ENCODE results near the gene KCNQ2. TPM values are rescaled to one million over a fixed set of nuclear protein-coding genes. Genes with fewer than 3 reads are reported as not detected.

KCNQ2 gene
- total RNA-seq, 2 experiments from 2014 or later, result not detected

DNA sequence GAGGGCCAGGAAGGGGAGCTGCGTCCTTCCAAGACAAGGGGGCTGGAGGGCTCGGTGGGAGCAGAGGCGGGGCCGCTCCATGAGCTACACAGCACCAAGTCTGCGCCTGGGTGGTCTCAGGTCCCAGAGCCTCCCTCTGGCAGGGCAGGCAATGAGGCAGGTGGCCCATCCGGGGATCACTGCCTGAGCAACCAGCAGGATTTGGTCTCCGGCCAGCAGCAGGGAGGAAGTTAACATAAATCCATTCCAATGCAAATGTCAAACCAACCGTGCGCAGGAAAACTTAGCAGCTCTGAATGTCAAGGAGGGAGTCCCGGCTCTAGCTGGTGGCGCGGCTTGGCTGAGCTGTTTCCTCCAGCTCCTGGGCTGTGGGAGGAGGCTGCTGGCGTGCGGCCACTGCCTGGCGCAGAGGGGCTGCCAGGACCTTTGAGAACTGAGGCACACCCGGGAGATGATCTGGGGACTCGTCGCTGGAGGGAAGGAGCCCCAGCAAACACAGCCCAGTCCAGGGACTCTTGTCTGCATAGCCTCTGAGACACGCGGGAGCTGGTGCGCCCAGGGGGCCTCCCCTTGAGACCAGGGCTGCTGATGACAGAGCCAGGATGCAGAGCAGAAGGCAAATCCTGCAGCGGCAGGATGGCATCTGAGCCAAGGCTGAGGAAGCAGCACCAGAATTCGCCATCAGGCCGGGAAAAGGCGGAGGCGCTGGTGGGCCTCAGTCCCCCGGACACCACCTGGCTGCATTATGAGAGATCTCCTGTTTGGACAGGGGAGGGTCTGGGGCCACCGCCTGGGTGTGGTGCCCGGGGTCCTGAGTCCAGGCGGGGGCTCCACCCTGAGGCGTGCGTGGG is 78.2 kb downstream of the KCNQ2 start:
- no peaks in the 10 kb centered on the region for H3K27me3 Mint-ChIP-seq
- ChIA-PET CTCF (no interaction called here), POLR2A (no interaction called here)
- H3K27ac Mint-ChIP-seq, result no peak overlapping the region
- H3K4me1 Mint-ChIP-seq, result no peaks in the 10 kb centered on the region
- H3K36me3 Mint-ChIP-seq (ENCODE audit: low read depth), result no peaks in the 10 kb centered on the region
- H3K4me3 Mint-ChIP-seq, result no peak overlapping the region
- DNase-seq, result no peak
- H3K9me3 Mint-ChIP-seq, result no peaks in the 10 kb centered on the region

DNA sequence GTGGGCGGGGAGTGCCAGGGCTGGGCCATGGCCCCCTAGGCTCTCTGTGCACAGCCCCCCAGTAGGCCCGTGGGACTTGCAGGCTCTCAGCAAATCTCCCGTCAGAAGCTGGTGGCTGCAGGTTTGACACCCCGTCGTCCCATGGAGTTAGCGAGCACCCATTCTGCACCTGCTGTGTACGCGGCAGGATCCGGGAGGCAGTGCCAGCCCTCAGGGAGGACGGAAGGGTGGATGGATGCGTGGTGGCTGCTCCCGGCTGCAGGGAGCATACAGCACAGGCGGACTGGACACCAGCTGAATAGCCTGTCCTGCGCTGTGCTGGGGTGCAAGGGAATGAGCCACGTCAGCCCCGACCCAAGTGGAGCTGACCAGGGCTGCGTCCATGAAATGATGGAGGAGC is 78.9 kb downstream of the KCNQ2 start:
- no peaks in the 10 kb centered on the region for H3K27me3 Mint-ChIP-seq
- DNase-seq, result no peak
- ChIA-PET POLR2A (no interaction called here), CTCF (no interaction called here)
- no peaks in the 10 kb centered on the region for H3K4me1 Mint-ChIP-seq
- no peaks in the 10 kb centered on the region for H3K36me3 Mint-ChIP-seq (ENCODE audit: low read depth)
- no peak overlapping the region for H3K4me3 Mint-ChIP-seq
- no peak overlapping the region for H3K27ac Mint-ChIP-seq
- H3K9me3 Mint-ChIP-seq, result no peaks in the 10 kb centered on the region

DNA sequence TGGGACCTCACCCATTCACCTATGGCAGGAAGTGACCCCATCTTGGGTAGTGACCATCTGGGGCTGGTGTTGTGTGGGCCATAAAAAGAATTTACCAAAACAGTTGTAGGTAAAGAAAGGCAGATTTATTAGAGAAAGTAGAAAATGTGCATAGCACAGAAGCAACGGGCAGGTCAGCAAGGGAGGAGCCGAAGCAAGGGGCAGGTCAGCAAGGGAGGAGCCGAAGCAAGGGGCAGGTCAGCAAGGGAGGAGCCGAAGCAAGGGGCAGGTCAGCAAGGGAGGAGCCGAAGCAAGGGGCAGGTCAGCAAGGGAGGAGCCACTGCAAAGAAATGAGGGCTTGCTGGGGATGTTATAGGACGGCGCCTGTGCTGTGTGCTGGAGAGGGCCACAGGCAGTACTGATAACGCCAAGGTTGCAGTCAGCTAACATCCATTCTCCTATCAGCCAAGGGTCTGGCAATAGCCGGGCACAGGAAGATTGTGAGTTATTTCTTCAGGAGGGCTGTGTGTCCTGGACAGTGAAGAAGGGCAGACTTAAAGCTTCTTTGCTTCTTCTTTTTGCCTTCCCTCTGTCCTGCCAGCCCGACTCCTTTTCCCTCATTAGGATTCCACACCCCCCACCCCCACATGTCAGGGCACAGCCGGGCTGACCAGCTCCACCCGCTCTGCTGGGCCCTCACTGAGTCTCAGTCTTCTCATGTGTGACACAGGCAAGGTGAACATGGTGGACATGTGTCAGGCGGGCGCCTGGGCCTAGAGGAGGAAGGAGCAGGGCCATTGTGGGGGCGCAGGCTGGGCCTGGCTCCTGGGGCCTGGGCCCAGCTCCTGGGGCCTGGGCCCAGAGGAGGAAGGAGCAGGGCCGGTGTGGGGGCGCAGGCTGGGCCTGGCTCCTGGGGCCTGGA is 79.7 kb downstream of the KCNQ2 start:
- H3K9me3 Mint-ChIP-seq, result peaks cover 4% of the 10 kb centered on the region
- H3K36me3 Mint-ChIP-seq (ENCODE audit: low read depth), result peaks cover 3% of the 10 kb centered on the region
- H3K27ac Mint-ChIP-seq, result no peak overlapping the region
- no peaks in the 10 kb centered on the region for H3K27me3 Mint-ChIP-seq
- CTCF ChIA-PET, result no interaction called here
- no peak for DNase-seq
- no peaks in the 10 kb centered on the region for H3K4me1 Mint-ChIP-seq
- POLR2A ChIA-PET, result no interaction called here
- no peak overlapping the region for H3K4me3 Mint-ChIP-seq

DNA sequence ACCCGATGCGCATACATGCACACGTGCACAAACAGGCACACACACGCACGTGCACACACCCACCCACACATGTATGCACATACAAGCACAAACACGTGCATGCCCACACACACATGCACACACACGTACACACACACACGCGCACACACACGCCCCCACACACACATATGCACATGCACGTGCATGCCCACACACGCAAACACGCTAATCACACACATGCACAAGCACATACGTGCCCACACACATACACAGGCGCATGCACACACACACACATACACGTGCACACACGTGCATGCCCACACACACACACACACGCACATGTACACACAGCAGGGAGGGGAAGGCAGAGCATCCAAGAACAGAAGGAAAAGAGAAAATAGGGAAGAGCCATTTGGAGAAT is 84.5 kb downstream of the KCNQ2 start:
- ChIA-PET POLR2A (no interaction called here), CTCF (no interaction called here)
- H3K4me3 Mint-ChIP-seq, result no peak overlapping the region
- peaks cover 32% of the 10 kb centered on the region for H3K9me3 Mint-ChIP-seq
- no peak for DNase-seq
- no peak overlapping the region for H3K27ac Mint-ChIP-seq
- H3K4me1 Mint-ChIP-seq, result no peaks in the 10 kb centered on the region
- H3K27me3 Mint-ChIP-seq, result no peaks in the 10 kb centered on the region
- H3K36me3 Mint-ChIP-seq (ENCODE audit: low read depth), result peaks cover 6% of the 10 kb centered on the region

DNA sequence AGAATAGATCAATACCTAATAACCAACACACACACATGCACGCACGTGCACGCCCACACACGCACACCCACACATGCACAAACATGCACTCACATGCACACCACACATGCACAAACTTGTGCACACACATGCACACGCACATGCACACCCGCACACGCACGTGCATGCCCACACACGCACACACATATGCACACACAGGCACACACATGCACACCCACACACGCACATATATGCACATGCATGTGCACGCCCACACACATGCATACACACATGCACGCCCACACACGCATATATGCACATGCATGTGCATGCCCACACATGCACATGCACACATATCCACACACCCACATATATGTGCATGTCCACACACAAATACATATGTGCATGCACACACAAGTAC is 85.1 kb downstream of the KCNQ2 start:
- CTCF ChIA-PET, result no interaction called here
- no peak overlapping the region for H3K27ac Mint-ChIP-seq
- H3K36me3 Mint-ChIP-seq (ENCODE audit: low read depth), result peaks cover 6% of the 10 kb centered on the region
- no peak for DNase-seq
- peaks cover 32% of the 10 kb centered on the region for H3K9me3 Mint-ChIP-seq
- POLR2A ChIA-PET, result no interaction called here
- H3K4me1 Mint-ChIP-seq, result no peaks in the 10 kb centered on the region
- H3K27me3 Mint-ChIP-seq, result no peaks in the 10 kb centered on the region
- H3K4me3 Mint-ChIP-seq, result no peak overlapping the region

DNA sequence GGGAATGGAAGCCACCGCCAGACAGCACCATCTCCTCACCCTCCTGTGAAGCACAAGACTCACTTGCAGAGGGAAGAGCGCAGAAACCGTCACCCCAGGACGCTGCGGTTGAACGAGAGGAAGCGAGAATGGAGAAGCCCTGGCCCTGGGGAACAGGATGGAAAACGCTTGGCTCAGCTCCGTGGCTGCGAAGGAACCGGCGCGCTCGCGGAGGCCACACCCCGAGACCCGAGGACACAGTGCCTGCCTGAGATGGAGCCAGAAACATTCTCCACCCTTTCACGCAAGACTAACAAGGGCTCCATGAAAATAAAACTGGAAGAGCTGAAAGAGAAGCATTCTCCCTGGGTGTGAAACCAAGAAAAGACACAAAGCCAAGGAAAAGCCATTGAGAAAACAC is 86.0 kb downstream of the KCNQ2 start:
- H3K4me3 Mint-ChIP-seq, result no peak overlapping the region
- H3K36me3 Mint-ChIP-seq (ENCODE audit: low read depth), result peaks cover 6% of the 10 kb centered on the region
- no peaks in the 10 kb centered on the region for H3K4me1 Mint-ChIP-seq
- no peak for DNase-seq
- peaks cover 32% of the 10 kb centered on the region for H3K9me3 Mint-ChIP-seq
- H3K27me3 Mint-ChIP-seq, result no peaks in the 10 kb centered on the region
- H3K27ac Mint-ChIP-seq, result no peak overlapping the region
- ChIA-PET CTCF (no interaction called here), POLR2A (no interaction called here)

DNA sequence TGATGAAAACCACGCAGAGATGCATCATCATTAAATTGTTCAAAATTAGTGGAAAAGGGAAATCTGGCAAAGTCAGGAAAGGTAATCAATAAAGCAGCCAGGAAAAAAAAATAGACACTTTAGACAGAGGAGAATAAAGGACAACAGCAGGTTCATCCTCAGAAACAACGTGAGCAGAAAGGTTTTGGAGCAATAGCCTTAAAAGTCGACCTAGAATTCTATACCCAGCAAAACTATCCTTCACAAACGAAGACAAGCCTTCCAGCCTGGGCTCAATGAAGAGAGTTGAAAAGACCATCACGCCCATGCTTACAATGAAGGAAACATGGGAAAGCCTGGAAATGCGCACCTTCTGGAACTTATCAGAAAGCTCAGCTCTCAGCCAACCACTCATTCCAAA is 86.6 kb downstream of the KCNQ2 start:
- Mint-ChIP-seq H3K27me3 (no peaks in the 10 kb centered on the region), H3K27ac (no peak overlapping the region), H3K9me3 (peaks cover 32% of the 10 kb centered on the region), H3K36me3 (ENCODE audit: low read depth) (peaks cover 6% of the 10 kb centered on the region), H3K4me3 (no peak overlapping the region), H3K4me1 (no peaks in the 10 kb centered on the region)
- ChIA-PET CTCF (no interaction called here), POLR2A (no interaction called here)
- DNase-seq, result no peak

DNA sequence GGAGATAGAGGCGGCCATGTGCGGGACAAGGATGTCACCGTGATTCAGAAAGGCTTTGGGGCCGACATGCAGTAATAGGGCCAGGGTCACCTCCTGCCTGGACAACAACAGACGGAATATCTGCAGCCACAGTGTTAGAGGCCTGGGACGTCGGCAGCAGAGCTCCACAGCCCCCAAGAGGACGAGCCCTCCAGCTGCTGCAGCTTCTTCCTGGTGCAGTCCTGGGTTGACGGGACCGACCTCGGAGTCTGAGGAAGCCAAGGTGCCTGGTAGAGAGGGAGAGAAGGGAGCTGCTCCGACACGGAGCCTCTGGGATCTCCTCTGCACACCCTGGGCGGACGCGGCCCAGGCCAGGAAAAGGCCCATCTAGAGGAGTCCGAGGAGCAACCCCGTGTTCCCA is 88.1 kb downstream of the KCNQ2 start:
- H3K4me3 Mint-ChIP-seq, result no peak overlapping the region
- CTCF ChIA-PET, result no interaction called here
- no peaks in the 10 kb centered on the region for H3K4me1 Mint-ChIP-seq
- H3K9me3 Mint-ChIP-seq, result peaks cover 32% of the 10 kb centered on the region
- H3K36me3 Mint-ChIP-seq (ENCODE audit: low read depth), result peaks cover 6% of the 10 kb centered on the region
- no peak overlapping the region for H3K27ac Mint-ChIP-seq
- POLR2A ChIA-PET, result interaction anchor here (0.5 kb wide), 1 partner anchor 1213 kb away, joined by 3 read pairs; no protein-coding TSS in a partner anchor
- DNase-seq, result no peak
- no peaks in the 10 kb centered on the region for H3K27me3 Mint-ChIP-seq

DNA sequence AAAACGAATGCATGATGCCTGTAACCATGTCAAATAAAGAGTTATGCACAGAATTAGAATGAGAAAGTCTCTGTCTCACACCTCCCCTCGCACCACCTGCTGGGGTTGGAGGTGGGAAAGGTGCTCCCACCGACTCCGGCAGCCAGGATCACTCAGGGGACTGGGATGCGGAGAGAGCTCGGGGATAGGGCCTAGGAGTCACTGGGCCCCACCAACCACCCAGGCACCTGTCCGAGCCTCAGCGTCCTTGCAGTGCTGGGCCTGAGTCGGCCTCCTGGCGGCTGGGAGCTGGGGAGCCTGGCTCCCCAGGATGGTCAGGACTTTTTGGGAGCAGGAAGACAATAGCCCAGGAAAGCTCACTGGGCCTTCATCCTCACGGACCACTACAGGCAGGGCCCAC is 88.9 kb downstream of the KCNQ2 start:
- H3K36me3 Mint-ChIP-seq (ENCODE audit: low read depth), result peaks cover 6% of the 10 kb centered on the region
- no peaks in the 10 kb centered on the region for H3K27me3 Mint-ChIP-seq
- no peak for DNase-seq
- ChIA-PET CTCF (interaction anchor here (3.4 kb wide), 1 partner anchor 160 kb away, joined by 23 read pairs; no protein-coding TSS in a partner anchor), POLR2A (no interaction called here)
- peaks cover 32% of the 10 kb centered on the region for H3K9me3 Mint-ChIP-seq
- no peaks in the 10 kb centered on the region for H3K4me1 Mint-ChIP-seq
- H3K4me3 Mint-ChIP-seq, result no peak overlapping the region
- no peak overlapping the region for H3K27ac Mint-ChIP-seq

DNA sequence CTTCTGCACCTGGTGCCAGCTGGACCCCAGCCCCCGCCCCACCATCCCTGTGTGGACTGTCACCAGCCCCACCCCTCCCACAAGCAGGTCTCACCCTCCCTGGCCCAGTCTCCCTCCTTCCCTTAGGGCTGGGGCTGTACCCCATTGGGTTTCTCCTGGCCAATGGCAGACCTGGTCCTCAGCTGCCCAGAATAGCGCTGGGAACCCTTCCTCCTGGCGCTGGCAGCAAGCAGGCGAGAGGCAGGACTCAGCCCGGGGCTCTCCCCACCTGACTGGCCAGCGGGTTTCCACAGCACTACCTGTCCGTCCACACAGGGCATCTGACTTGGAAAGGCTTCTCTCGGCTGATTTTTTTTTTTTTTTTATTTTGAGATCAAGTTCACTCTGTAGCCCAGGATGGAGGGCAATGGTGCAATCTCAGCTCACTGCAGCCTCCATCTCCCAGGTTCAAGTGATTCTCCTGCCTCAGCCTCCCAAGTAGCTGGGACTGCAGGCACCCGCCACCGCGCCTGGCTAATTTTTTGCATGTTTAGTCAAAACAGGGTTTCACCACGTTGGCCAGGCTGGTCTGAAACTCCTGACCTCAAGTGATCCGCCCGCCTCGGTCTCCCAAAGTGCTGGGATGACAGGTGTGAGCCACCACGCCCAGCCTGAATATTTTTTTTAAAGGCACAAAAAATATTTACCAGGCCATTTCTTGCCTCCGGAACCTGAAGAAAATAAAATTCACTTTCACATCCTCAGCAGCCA is 89.7 kb downstream of the KCNQ2 start:
- H3K27ac Mint-ChIP-seq, result no peak overlapping the region
- peaks cover 3% of the 10 kb centered on the region for H3K36me3 Mint-ChIP-seq (ENCODE audit: low read depth)
- H3K27me3 Mint-ChIP-seq, result no peaks in the 10 kb centered on the region
- H3K4me3 Mint-ChIP-seq, result no peak overlapping the region
- ChIA-PET CTCF (interaction anchor here (2.5 to 3.4 kb wide), 2 partner anchors 73 to 159 kb away, joined by 16 to 23 read pairs; no protein-coding TSS in a partner anchor), POLR2A (interaction anchor here (1.1 to 1.3 kb wide), 2 partner anchors 138 to 160 kb away, joined by 3 to 4 read pairs; no protein-coding TSS in a partner anchor)
- no peak for DNase-seq
- peaks cover 29% of the 10 kb centered on the region for H3K9me3 Mint-ChIP-seq
- no peaks in the 10 kb centered on the region for H3K4me1 Mint-ChIP-seq

DNA sequence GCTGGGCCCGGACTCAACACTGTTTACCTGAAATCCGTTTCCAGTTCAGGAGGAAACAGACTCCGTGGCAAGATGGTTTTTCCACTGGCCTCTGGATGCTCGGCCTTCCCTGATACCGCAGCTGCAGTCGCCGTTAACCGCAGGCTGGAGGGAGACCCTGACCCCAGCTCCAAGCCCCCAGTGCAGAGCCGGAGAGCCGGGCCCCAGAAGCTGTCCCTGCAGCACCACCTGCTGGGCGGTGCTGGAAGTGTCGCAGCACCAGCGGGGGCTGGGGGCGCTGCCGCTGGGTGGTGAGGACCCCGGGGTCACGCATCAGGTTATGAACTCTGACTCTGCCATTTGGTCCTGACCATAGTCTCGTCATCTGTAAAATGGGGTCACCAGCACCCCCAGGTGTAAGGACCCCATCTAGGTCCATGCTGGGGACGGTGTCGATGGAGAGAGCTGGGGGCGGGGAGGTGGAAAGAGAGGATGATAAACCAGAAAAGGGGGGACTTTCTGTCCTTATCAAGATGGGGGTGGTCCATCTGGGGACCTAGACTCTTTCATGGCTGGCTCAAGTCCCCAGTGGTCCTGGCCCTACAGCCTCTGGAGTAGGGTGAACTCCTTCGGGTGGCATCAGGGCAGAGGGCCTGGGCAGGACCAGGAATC is 90.5 kb downstream of the KCNQ2 start:
- DNase-seq, result peak; percentile 26
- H3K4me1 Mint-ChIP-seq, result no peaks in the 10 kb centered on the region
- ChIA-PET POLR2A (interaction anchor here (1.1 to 1.3 kb wide), 2 partner anchors 139 to 159 kb away, joined by 3 to 4 read pairs; no protein-coding TSS in a partner anchor), CTCF (interaction anchor here (2.5 to 3.4 kb wide), 2 partner anchors 72 to 158 kb away, joined by 16 to 23 read pairs; no protein-coding TSS in a partner anchor)
- H3K4me3 Mint-ChIP-seq, result no peak overlapping the region
- no peaks in the 10 kb centered on the region for H3K27me3 Mint-ChIP-seq
- H3K9me3 Mint-ChIP-seq, result peaks cover 21% of the 10 kb centered on the region
- no peak overlapping the region for H3K27ac Mint-ChIP-seq
- peaks cover 2% of the 10 kb centered on the region for H3K36me3 Mint-ChIP-seq (ENCODE audit: low read depth)

DNA sequence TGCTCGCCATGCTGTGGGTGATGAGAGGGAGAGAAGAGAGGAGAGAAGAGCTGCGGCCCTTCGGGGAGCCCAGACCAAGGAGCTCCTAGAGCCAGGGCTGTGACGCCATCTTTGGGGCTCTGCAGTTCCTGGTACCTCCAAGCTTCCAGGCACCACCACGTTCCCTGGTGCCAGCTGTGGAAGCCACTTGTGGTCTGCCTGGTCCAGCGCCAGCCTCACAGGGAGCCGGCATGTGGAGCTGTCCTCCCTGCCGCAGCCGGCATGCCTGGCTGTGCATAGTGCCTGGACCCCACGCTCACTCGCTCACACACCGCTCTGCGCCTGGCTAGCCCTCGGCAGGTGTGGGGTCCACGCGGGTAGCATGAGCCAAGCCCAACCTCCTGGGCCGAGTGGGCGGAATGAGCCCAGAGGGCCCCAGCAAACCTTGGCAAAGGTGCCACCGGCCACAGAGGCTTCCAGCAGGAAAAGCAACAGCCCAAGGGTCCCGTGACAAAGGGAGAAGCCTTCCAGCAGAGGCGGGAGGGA is 92.0 kb downstream of the KCNQ2 start:
- Mint-ChIP-seq H3K9me3 (peaks cover 6% of the 10 kb centered on the region), H3K36me3 (ENCODE audit: low read depth) (no peaks in the 10 kb centered on the region), H3K27me3 (peaks cover 3% of the 10 kb centered on the region), H3K4me1 (no peaks in the 10 kb centered on the region), H3K4me3 (no peak overlapping the region), H3K27ac (no peak overlapping the region)
- POLR2A ChIA-PET, result no interaction called here
- DNase-seq, result no peak
- CTCF ChIA-PET, result interaction anchor here (2.5 to 3.4 kb wide), 2 partner anchors 71 to 157 kb away, joined by 16 to 23 read pairs; no protein-coding TSS in a partner anchor
